ENCODE data around the gene DAPK3.

DAPK3 gene

DNA sequence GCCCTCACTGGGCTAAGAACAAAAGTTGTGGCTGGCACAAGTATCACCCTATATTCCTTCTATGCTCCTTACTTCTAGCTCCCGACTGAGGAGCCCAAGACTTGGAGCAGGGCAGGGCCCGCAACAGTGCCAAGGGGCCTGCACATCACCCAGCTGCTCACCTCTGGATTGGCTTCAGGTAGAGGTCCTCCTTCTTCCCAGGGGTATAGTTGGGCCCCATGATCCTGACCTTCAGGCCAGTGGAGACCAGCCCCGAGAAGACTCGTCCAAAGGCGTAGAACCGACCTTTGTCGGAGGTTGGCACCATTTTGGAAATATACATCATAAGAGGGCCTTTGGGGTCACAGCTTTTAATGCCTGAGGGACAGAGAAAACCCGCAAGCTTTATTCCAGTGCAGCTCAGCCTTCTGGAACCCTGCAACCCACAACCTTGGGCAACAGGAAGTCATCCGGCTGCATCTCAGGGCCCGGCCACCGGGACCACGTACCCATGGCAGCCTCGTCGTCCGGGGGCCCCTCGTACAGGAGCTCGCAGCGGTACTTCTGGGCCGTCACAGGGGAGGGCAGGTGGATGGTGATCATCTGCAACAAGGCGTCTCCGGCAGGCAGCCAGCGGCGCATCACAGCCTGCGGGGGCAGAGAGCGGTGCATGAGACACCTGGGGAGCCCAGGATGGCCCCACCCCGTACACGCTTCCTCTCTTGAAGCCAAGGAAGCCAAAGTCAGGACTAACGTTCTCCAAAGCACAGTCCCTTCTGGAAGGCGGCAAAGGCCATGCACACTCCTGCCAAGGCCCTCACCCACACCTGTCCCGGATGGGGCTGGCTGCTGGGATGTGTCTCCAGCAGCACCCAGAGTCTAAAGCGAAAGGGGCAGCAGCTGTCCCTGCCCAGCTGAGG lies 9.7 kb upstream of the DAPK3 start:
- no peak for DNase-seq
- Mint-ChIP-seq H3K27ac (peak overlapping the region; percentile 13 to 97), H3K36me3 (ENCODE audit: insufficient read depth) (peaks cover 100% of the 10 kb centered on the region), H3K27me3 (no peaks in the 10 kb centered on the region), H3K9me3 (no peaks in the 10 kb centered on the region), H3K4me1 (ENCODE audit: low read depth in 2 of 2) (peaks cover 32 to 33% of the 10 kb centered on the region in 2 donors), H3K4me3 (no peak overlapping the region)
- ATAC-seq (replicated peaks): no peak

DNA sequence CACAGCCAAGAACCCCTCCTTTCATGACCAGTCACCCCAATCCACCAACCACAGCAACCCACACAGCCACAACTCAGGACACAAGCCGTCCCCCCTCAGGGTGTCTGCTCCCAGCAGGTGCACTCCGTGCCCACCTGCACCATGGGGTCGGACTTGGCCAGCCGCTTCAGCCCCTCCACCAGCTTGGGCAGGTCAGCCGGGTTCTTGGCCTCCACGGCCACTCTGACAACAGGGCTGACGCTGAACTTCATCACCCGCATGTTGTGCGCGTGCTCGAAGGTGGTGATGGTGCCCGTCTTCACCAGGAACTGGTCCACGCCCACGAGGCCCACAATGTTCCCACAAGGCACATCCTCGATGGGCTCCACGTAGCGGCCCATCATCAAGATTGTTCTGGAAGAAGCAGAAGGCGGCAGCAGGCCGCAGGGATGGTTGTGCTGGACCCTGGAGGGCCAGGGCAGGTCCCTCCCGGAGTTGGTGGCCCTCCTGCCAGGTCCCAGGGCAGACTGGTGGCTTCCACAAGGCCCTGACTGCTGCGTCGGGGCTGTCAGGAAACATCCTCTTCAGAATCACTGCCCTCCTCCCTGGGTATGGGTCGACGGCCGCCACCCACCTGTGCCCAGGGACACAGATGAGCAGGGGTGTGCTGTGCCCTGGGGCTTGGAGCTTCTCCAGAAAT lies 8.9 kb upstream of the DAPK3 start:
- H3K9me3 Mint-ChIP-seq: no peaks in the 10 kb centered on the region
- ATAC-seq (replicated peaks) (no peak), DNase-seq (no peak)
- peaks cover 100% of the 10 kb centered on the region for H3K36me3 Mint-ChIP-seq (ENCODE audit: insufficient read depth)
- peak overlapping the region; percentile 31 to 67 for H3K27ac Mint-ChIP-seq
- peaks cover 28 to 30% of the 10 kb centered on the region in 2 donors for H3K4me1 Mint-ChIP-seq (ENCODE audit: low read depth in 2 of 2)
- no peaks in the 10 kb centered on the region for H3K27me3 Mint-ChIP-seq
- H3K4me3 Mint-ChIP-seq: no peak overlapping the region

GRCh38 chr19:3979289-3979673 lies 8.4 kb upstream of the DAPK3 start:
- Mint-ChIP-seq H3K4me3 (no peak overlapping the region), H3K9me3 (no peaks in the 10 kb centered on the region), H3K4me1 (ENCODE audit: low read depth in 2 of 2) (peaks cover 22 to 26% of the 10 kb centered on the region in 2 donors), H3K36me3 (ENCODE audit: insufficient read depth) (peaks cover 95% of the 10 kb centered on the region), H3K27ac (peak overlapping the region; percentile 31 to 67), H3K27me3 (no peaks in the 10 kb centered on the region)
- no peak for ATAC-seq (replicated peaks)
- no peak for DNase-seq

- peaks cover 84% of the 10 kb centered on the region for H3K36me3 Mint-ChIP-seq (ENCODE audit: insufficient read depth)
- no peaks in the 10 kb centered on the region for H3K9me3 Mint-ChIP-seq
- peaks cover 11 to 16% of the 10 kb centered on the region in 2 donors for H3K4me1 Mint-ChIP-seq (ENCODE audit: low read depth in 2 of 2)
- peak overlapping the region in 1 of 2 donors; percentile 42 for H3K4me3 Mint-ChIP-seq
- no peak for ATAC-seq (replicated peaks)
- H3K27me3 Mint-ChIP-seq: no peaks in the 10 kb centered on the region
- H3K27ac Mint-ChIP-seq: peak overlapping the region; percentile 28 to 86
- DNase-seq: no peak
These were observed 7.2 kb upstream of the DAPK3 start for GRCh38 chr19:3978145-3978544.

GRCh38 chr19:3977242-3978143 lies 6.6 kb upstream of the DAPK3 start:
- Mint-ChIP-seq H3K4me1 (ENCODE audit: low read depth in 2 of 2) (peaks cover 4 to 9% of the 10 kb centered on the region in 2 donors), H3K9me3 (no peaks in the 10 kb centered on the region), H3K27me3 (no peaks in the 10 kb centered on the region), H3K4me3 (peak overlapping the region in 1 of 2 donors; percentile 42), H3K27ac (peak overlapping the region; percentile 28 to 86), H3K36me3 (ENCODE audit: insufficient read depth) (peaks cover 83% of the 10 kb centered on the region)
- DNase-seq (no peak), ATAC-seq (replicated peaks) (peak; percentile 7)

- ATAC-seq (replicated peaks) (no peak), DNase-seq (no peak)
- Mint-ChIP-seq H3K4me1 (ENCODE audit: low read depth in 2 of 2) (peaks cover 4 to 8% of the 10 kb centered on the region in 2 donors), H3K4me3 (peak overlapping the region in 1 of 2 donors; percentile 34), H3K27ac (peak overlapping the region; percentile 28 to 86), H3K27me3 (no peaks in the 10 kb centered on the region), H3K9me3 (no peaks in the 10 kb centered on the region), H3K36me3 (ENCODE audit: insufficient read depth) (peaks cover 81% of the 10 kb centered on the region)
These were observed 5.8 kb upstream of the DAPK3 start for GRCh38 chr19:3976495-3977241.

GRCh38 chr19:3975637-3976087 lies 4.8 kb upstream of the DAPK3 start:
- ATAC-seq (replicated peaks): no peak
- Mint-ChIP-seq H3K9me3 (no peaks in the 10 kb centered on the region), H3K36me3 (ENCODE audit: insufficient read depth) (peaks cover 80% of the 10 kb centered on the region), H3K4me1 (ENCODE audit: low read depth in 2 of 2) (peaks cover under 1 to 14% of the 10 kb centered on the region in 2 donors), H3K27me3 (no peaks in the 10 kb centered on the region), H3K27ac (peak overlapping the region in 1 of 2 donors; percentile 86), H3K4me3 (no peak overlapping the region)
- no peak for DNase-seq

GRCh38 chr19:3975144-3975543 lies 4.2 kb upstream of the DAPK3 start:
- ATAC-seq (replicated peaks): no peak
- Mint-ChIP-seq H3K4me1 (ENCODE audit: low read depth in 2 of 2) (peaks cover 6 to 19% of the 10 kb centered on the region in 2 donors), H3K27ac (peak overlapping the region in 1 of 2 donors; percentile 86), H3K4me3 (no peak overlapping the region), H3K36me3 (ENCODE audit: insufficient read depth) (peaks cover 79% of the 10 kb centered on the region), H3K9me3 (no peaks in the 10 kb centered on the region), H3K27me3 (no peaks in the 10 kb centered on the region)
- no peak for DNase-seq

GRCh38 chr19:3970313-3970807 lies 539 bp downstream of the DAPK3 start:
- H3K4me1 Mint-ChIP-seq (ENCODE audit: low read depth in 2 of 2): peaks cover 22 to 27% of the 10 kb centered on the region in 2 donors
- DNase-seq (no peak), ATAC-seq (replicated peaks) (no peak)
- H3K27me3 Mint-ChIP-seq: no peaks in the 10 kb centered on the region
- H3K27ac Mint-ChIP-seq: peak overlapping the region; percentile 78 to 90
- peaks cover 50% of the 10 kb centered on the region for H3K36me3 Mint-ChIP-seq (ENCODE audit: insufficient read depth)
- H3K9me3 Mint-ChIP-seq: no peaks in the 10 kb centered on the region
- H3K4me3 Mint-ChIP-seq: peak overlapping the region; percentile 89 to 94

- no peaks in the 10 kb centered on the region for H3K9me3 Mint-ChIP-seq
- no peak for ATAC-seq (replicated peaks)
- no peaks in the 10 kb centered on the region for H3K27me3 Mint-ChIP-seq
- no peak for DNase-seq
- H3K4me3 Mint-ChIP-seq: peak overlapping the region; percentile 89 to 94
- H3K36me3 Mint-ChIP-seq (ENCODE audit: insufficient read depth): peaks cover 50% of the 10 kb centered on the region
- H3K27ac Mint-ChIP-seq: peak overlapping the region; percentile 78 to 90
- H3K4me1 Mint-ChIP-seq (ENCODE audit: low read depth in 2 of 2): peaks cover 22 to 27% of the 10 kb centered on the region in 2 donors
These were observed 1.2 kb downstream of the DAPK3 start for GRCh38 chr19:3969435-3970312.

DNA sequence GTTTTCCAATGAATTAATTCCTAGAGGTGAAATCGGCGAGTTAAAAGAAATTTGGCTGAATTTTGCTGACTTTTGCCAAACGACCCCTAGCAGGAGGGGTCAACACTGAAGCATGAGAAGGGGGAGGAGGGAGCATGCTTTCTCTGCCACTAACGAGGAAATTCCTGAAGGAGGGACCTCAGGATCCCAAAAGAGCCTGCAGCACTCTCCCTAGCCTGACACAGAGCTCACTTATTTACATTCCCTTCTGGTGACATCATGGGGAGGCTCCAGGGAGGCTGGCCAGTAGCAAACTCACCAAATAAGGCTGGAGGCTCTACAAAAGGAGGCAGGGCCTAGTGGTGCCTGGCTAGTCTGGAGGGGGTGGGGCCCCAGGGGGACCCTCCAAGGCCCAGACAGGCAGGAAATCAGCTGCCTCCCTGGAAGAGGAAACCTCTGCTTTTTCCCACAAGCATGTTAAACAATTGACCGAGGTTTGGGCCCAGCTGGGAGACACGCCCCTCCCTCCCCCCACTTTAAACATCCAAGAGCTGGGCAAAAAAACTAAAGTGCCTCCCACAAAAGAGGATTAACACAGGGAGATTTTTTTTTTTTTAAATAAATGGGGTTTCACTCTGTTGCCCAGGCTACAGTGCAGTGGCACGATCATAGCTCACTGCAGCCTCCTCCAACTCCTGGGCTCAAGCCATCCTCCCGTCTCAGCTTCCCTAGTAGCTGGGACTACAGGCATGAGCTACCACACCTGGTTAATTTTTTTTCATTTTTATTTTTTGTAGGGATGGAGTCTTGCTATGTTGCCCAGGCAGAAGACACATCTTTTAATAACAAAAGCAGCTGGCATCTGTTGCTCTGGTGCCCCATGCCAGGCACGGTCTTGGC lies 2.1 kb downstream of the DAPK3 start:
- ATAC-seq (replicated peaks): no peak
- DNase-seq: no peak
- peak overlapping the region; percentile 89 to 94 for H3K4me3 Mint-ChIP-seq
- H3K36me3 Mint-ChIP-seq (ENCODE audit: insufficient read depth): peaks cover 52% of the 10 kb centered on the region
- H3K9me3 Mint-ChIP-seq: no peaks in the 10 kb centered on the region
- H3K27ac Mint-ChIP-seq: peak overlapping the region; percentile 78 to 90
- H3K4me1 Mint-ChIP-seq (ENCODE audit: low read depth in 2 of 2): peaks cover 22 to 27% of the 10 kb centered on the region in 2 donors
- no peaks in the 10 kb centered on the region for H3K27me3 Mint-ChIP-seq
